Measurements from ENCODE around the gene ZNF774.

- TF ChIP-seq EZH2 (IDR thresholded peaks at IDR 0.05) (no peak), CTCF (IDR thresholded peaks at IDR 0.05) (no peak), EZH2phosphoT487 (IDR thresholded peaks at IDR 0.05) (no peak)
Measured at GRCh38 chr15:90354986-90355385, 2.9 kb downstream of the ZNF774 start.

Data from neural progenitor cell (in vitro differentiated cells).